ENCODE data around the gene SNX15. TPM values are rescaled to one million over a fixed set of nuclear protein-coding genes. Genes with fewer than 3 reads are reported as not detected.

Gene SNX15
- total and polyA plus RNA-seq, 9 donors, result 10.2 to 30.5 (median 19.9) TPM

DNA sequence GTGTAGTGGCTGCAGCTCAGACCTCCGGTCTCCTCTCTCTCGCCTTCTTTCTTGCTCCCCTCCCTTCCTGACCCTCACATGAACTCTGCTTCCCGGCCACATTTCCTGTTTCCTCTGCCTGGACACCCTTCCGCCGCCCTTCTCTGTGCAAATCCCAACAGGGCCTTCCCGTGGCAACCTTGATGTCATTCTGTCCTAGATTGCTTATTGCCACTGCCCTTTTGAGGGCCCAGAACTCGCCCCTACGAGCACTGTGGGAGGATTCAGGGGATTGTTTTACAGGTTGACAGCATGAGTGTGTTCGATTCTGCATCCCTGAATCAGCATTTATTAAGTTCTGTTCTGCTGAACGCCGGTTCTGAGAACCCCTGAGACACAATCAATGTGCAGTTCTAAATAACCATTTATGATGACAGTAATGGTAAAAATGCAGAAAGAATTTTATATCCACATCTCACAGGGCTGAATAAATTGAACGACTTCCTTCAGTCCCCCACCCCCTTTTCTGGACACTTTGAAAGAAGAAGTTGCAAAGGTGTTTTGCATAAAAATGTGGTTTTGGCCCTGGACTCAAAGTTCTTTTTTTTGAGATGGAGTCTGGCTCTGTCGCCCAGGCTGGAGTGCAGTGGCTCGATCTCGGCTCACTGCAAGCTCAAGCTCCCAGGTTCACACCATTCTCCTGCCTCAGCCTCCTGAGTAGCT is 36.9 kb upstream of the SNX15 start:
- intact Hi-C loops (cut with DNase I), result no loop called here
- no peak for DNase-seq
- Histone ChIP-seq H3K9me3 (no peaks in the 10 kb centered on the region), H3K4me3 (no peak overlapping the region), H3K27me3 (no peaks in the 10 kb centered on the region), H3K36me3 (no peaks in the 10 kb centered on the region), H3K27ac (no peak overlapping the region), H3K4me1 (ENCODE audit: insufficient read depth) (no peaks in the 10 kb centered on the region)
- no peak for TF ChIP-seq CTCF (IDR thresholded peaks at IDR 0.05)
- no peak for TF ChIP-seq EP300 (IDR thresholded peaks at IDR 0.05)
- TF ChIP-seq POLR2A (IDR thresholded peaks at IDR 0.05), result no peak
- WGBS, 3 donors, result 36 to 42% (median 39%) methylated on average over 15 of the region's 15 CpGs

GRCh38 chr11:64994318-64994717 is 32.9 kb upstream of the SNX15 start:
- intact Hi-C loops (cut with DNase I), result no loop called here
- no peak for TF ChIP-seq POLR2A (IDR thresholded peaks at IDR 0.05)
- TF ChIP-seq CTCF (IDR thresholded peaks at IDR 0.05), result no peak
- TF ChIP-seq EP300 (IDR thresholded peaks at IDR 0.05), result no peak
- no peak overlapping the region for H3K27ac ChIP-seq
- H3K27me3 ChIP-seq, result no peaks in the 10 kb centered on the region
- 88 to 92% (median 91%) methylated on average over 7 of the region's 7 CpGs for WGBS, 3 donors
- DNase-seq, result no peak
- H3K36me3 ChIP-seq, result no peaks in the 10 kb centered on the region
- no peak overlapping the region for H3K4me3 ChIP-seq
- H3K9me3 ChIP-seq, result no peaks in the 10 kb centered on the region
- H3K4me1 ChIP-seq (ENCODE audit: insufficient read depth), result peaks cover 5% of the 10 kb centered on the region

- H3K4me1 ChIP-seq (ENCODE audit: insufficient read depth), result peaks cover 5% of the 10 kb centered on the region
- H3K9me3 ChIP-seq, result no peaks in the 10 kb centered on the region
- TF ChIP-seq POLR2A (IDR thresholded peaks at IDR 0.05) (no peak), CTCF (IDR thresholded peaks at IDR 0.05) (no peak), EP300 (IDR thresholded peaks at IDR 0.05) (no peak)
- WGBS, 3 donors, result 10 to 31% (median 12%) methylated on average over 11 of the region's 11 CpGs
- H3K36me3 ChIP-seq, result no peaks in the 10 kb centered on the region
- DNase-seq, result no peak
- peak overlapping the region; percentile 28 for H3K4me3 ChIP-seq
- peak overlapping the region in 1 of 2 donors; percentile 2 for H3K27ac ChIP-seq
- no peaks in the 10 kb centered on the region for H3K27me3 ChIP-seq
- intact Hi-C loops (cut with DNase I), result no loop called here
These were observed 30.9 kb upstream of the SNX15 start for GRCh38 chr11:64996327-64996709.

DNA sequence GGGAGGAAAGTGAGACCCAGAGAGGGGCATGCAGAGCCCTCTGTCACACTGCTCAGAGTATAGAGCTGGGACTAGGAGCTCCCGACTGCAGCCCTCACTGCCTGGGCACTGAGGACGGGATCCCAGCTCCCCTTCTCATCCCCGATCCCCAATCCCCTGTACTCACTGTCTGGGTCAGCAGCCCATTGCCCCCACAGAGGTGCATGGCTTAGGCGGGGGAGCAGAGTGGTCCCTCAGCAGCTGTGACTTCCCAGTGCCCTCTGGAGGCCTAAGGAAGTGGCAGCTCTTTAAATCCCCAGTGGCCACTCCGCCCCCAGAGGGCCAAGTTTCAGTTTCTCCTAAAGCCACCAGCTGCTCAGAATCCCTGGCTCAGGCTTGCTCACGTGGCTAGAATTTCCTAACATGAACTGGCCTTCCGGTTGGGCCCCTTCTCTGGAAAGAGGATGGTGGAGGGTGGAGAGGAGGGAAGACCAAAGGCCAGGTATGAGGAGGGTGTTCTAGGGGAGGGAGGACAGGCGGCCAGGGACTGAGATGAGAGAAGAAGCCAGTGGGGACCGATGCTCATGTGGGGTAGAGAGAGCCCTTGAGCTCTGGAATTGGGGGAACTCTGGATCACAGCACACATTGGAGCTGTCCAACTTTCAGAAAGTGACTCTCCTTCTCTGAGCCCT is 30.4 kb upstream of the SNX15 start, which contains the start of gene BATF2:
Gene BATF2, minus strand, starts transcription at position 262 of the 671 bp plus-strand sequence. Its CDS starts 57 bp downstream, at position 205.
- Histone ChIP-seq H3K36me3 (no peaks in the 10 kb centered on the region), H3K27me3 (no peaks in the 10 kb centered on the region), H3K4me1 (ENCODE audit: insufficient read depth) (peaks cover 5% of the 10 kb centered on the region), H3K27ac (peak within 1 kb of the TSS in 1 of 2 donors; percentile 2), H3K4me3 (peak within 1 kb of the TSS; percentile 28), H3K9me3 (no peaks in the 10 kb centered on the region)
- intact Hi-C loops (cut with DNase I), result no loop called here
- 9 to 22% (median 11%) methylated on average over 9 of the region's 9 CpGs for WGBS, 3 donors
- DNase-seq, result peak; percentile 58 to 76 (median 71)
- TF ChIP-seq EP300 (IDR thresholded peaks at IDR 0.05) (no peak), CTCF (IDR thresholded peaks at IDR 0.05) (peak in 2 of 3 donors; percentile 27 to 40), POLR2A (IDR thresholded peaks at IDR 0.05) (no peak)
